AG09309 (cell line): ENCODE measurements around the gene PLCB2.

Source experiments
- DNase-seq: peaks from one replicate; pipeline ENCODE4 v3.0.0-alpha.2; 2010; ENCODE audit warnings: low read depth
- H3K4me3 ChIP-seq: 2 replicates; pipeline ENCODE4 v1.5.1; 2011; ENCODE audit warnings: mild to moderate bottlenecking, low read depth, low read length, moderate library complexity; ENCODE audit not compliant: control insufficient read depth
- CTCF ChIP-seq: IDR thresholded peaks from 2 replicates; pipeline ENCODE4 v1.5.1; 2011; ENCODE audit warnings: mild to moderate bottlenecking, low read depth, low read length, inconsistent platforms; ENCODE audit not compliant: insufficient read depth, control insufficient read depth; ENCODE audit errors: missing control alignments

PLCB2 gene

GRCh38 chr15:40253167-40253790, 54.5 kb downstream of the PLCB2 start:
- DNase-seq: no peak
- H3K4me3 ChIP-seq: peak overlapping the region; percentile 42
- no peak for TF ChIP-seq CTCF

GRCh38 chr15:40252438-40253166, 55.1 kb downstream of the PLCB2 start:
- peak overlapping the region; percentile 42 for H3K4me3 ChIP-seq
- no peak for TF ChIP-seq CTCF
- DNase-seq: no peak

- TF ChIP-seq CTCF: no peak
- no peak for DNase-seq
- no peak overlapping the region for H3K4me3 ChIP-seq
Observed at GRCh38 chr15:40252141-40252437, 55.6 kb downstream of the PLCB2 start.

- no peak for TF ChIP-seq CTCF
- no peak overlapping the region for H3K4me3 ChIP-seq
- DNase-seq: no peak
Observed at GRCh38 chr15:40251486-40252140, 56.1 kb downstream of the PLCB2 start.

- no peak for DNase-seq
- TF ChIP-seq CTCF: no peak
- no peak overlapping the region for H3K4me3 ChIP-seq
Observed at GRCh38 chr15:40250771-40251483, 56.8 kb downstream of the PLCB2 start.

- no peak overlapping the region for H3K4me3 ChIP-seq
- DNase-seq: no peak
- no peak for TF ChIP-seq CTCF
Observed at GRCh38 chr15:40250304-40250656, 57.5 kb downstream of the PLCB2 start.
